ENCODE data around the gene LKAAEAR1. TPM values are rescaled to one million over a fixed set of nuclear protein-coding genes. Genes with fewer than 3 reads are reported as not detected.

LKAAEAR1 gene
- total and polyA plus RNA-seq, 2 of the 13 experiments (the other 11 are each of a cell fraction or from before 2014, with no cell fraction given) = not detected

- TF ChIP-seq, protein P1, sequence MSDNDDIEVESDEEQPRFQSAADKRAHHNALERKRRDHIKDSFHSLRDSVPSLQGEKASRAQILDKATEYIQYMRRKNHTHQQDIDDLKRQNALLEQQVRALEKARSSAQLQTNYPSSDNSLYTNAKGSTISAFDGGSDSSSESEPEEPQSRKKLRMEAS (IDR thresholded peaks at IDR 0.05) = peak; percentile 14; the same call in 1 of the 2 replicates
- TF ChIP-seq MZF1 (CRISPR knock-in tag; IDR thresholded peaks at IDR 0.05; ENCODE audit: borderline replicate concordance) (no peak), ZNF556 (CRISPR knock-in tag; IDR thresholded peaks at IDR 0.05; ENCODE audit: borderline replicate concordance) (no peak), ZNF17 (CRISPR knock-in tag; IDR thresholded peaks at IDR 0.05) (no peak), KAT7 (CRISPR knock-in tag; IDR thresholded peaks at IDR 0.05; ENCODE audit: borderline replicate concordance) (no peak), ZNF552 (CRISPR knock-in tag; IDR thresholded peaks at IDR 0.05; ENCODE audit: borderline replicate concordance) (0 out of 2 replicates have a peak, but pooled peaks have one; percentile 44), ZNF776 (CRISPR knock-in tag; IDR thresholded peaks at IDR 0.05) (peak; percentile 67), SIN3B (IDR thresholded peaks at IDR 0.05; ENCODE audit: low read length) (no peak), CENPT (CRISPR knock-in tag; IDR thresholded peaks at IDR 0.05; ENCODE audit: low read depth) (no peak), KAT8 (CRISPR knock-in tag; IDR thresholded peaks at IDR 0.05) (no peak), ZNF24 (IDR thresholded peaks at IDR 0.05) (no peak), SALL1 (CRISPR knock-in tag; IDR thresholded peaks at IDR 0.05) (peak; percentile 25), NFKBIZ (CRISPR knock-in tag; IDR thresholded peaks at IDR 0.05) (no peak), MYNN (CRISPR knock-in tag; IDR thresholded peaks at IDR 0.05; ENCODE audit: low read depth) (0 out of 2 replicates have a peak, but pooled peaks have one; percentile 61), MTF2 (CRISPR knock-in tag; IDR thresholded peaks at IDR 0.05; ENCODE audit: borderline replicate concordance) (0 out of 2 replicates have a peak, but pooled peaks have one; percentile 13), ZNF709 (CRISPR knock-in tag; IDR thresholded peaks at IDR 0.05) (0 out of 2 replicates have a peak, but pooled peaks have one; percentile 11), HNRNPL (IDR thresholded peaks at IDR 0.05; ENCODE audit: low read depth, low read length) (no peak), ZNF230 (CRISPR knock-in tag; IDR thresholded peaks at IDR 0.05) (0 out of 2 replicates have a peak, but pooled peaks have one; percentile 15), SP5 (CRISPR knock-in tag; IDR thresholded peaks at IDR 0.05; ENCODE audit: borderline replicate concordance, low read depth) (no peak), ZNF3 (CRISPR knock-in tag; IDR thresholded peaks at IDR 0.05) (no peak), SMARCE1 (IDR thresholded peaks at IDR 0.05; ENCODE audit: borderline replicate concordance) (no peak)
- TF ChIP-seq, protein P2, sequence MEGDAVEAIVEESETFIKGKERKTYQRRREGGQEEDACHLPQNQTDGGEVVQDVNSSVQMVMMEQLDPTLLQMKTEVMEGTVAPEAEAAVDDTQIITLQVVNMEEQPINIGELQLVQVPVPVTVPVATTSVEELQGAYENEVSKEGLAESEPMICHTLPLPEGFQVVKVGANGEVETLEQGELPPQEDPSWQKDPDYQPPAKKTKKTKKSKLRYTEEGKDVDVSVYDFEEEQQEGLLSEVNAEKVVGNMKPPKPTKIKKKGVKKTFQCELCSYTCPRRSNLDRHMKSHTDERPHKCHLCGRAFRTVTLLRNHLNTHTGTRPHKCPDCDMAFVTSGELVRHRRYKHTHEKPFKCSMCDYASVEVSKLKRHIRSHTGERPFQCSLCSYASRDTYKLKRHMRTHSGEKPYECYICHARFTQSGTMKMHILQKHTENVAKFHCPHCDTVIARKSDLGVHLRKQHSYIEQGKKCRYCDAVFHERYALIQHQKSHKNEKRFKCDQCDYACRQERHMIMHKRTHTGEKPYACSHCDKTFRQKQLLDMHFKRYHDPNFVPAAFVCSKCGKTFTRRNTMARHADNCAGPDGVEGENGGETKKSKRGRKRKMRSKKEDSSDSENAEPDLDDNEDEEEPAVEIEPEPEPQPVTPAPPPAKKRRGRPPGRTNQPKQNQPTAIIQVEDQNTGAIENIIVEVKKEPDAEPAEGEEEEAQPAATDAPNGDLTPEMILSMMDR (CRISPR knock-in tag; IDR thresholded peaks at IDR 0.05) = 0 out of 2 replicates have a peak, but pooled peaks have one; percentile 8
- TF ChIP-seq, protein P3, sequence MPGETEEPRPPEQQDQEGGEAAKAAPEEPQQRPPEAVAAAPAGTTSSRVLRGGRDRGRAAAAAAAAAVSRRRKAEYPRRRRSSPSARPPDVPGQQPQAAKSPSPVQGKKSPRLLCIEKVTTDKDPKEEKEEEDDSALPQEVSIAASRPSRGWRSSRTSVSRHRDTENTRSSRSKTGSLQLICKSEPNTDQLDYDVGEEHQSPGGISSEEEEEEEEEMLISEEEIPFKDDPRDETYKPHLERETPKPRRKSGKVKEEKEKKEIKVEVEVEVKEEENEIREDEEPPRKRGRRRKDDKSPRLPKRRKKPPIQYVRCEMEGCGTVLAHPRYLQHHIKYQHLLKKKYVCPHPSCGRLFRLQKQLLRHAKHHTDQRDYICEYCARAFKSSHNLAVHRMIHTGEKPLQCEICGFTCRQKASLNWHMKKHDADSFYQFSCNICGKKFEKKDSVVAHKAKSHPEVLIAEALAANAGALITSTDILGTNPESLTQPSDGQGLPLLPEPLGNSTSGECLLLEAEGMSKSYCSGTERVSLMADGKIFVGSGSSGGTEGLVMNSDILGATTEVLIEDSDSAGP (CRISPR knock-in tag; IDR thresholded peaks at IDR 0.05; ENCODE audit: borderline replicate concordance) = 0 out of 2 replicates have a peak, but pooled peaks have one; percentile 24
- TF ChIP-seq, protein P4, sequence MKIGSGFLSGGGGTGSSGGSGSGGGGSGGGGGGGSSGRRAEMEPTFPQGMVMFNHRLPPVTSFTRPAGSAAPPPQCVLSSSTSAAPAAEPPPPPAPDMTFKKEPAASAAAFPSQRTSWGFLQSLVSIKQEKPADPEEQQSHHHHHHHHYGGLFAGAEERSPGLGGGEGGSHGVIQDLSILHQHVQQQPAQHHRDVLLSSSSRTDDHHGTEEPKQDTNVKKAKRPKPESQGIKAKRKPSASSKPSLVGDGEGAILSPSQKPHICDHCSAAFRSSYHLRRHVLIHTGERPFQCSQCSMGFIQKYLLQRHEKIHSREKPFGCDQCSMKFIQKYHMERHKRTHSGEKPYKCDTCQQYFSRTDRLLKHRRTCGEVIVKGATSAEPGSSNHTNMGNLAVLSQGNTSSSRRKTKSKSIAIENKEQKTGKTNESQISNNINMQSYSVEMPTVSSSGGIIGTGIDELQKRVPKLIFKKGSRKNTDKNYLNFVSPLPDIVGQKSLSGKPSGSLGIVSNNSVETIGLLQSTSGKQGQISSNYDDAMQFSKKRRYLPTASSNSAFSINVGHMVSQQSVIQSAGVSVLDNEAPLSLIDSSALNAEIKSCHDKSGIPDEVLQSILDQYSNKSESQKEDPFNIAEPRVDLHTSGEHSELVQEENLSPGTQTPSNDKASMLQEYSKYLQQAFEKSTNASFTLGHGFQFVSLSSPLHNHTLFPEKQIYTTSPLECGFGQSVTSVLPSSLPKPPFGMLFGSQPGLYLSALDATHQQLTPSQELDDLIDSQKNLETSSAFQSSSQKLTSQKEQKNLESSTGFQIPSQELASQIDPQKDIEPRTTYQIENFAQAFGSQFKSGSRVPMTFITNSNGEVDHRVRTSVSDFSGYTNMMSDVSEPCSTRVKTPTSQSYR (CRISPR knock-in tag; IDR thresholded peaks at IDR 0.05; ENCODE audit: borderline replicate concordance) = no peak
Measured at GRCh38 chr20:64080013-64080812, 4.0 kb downstream of the LKAAEAR1 start, which contains the start of gene OPRL1 (continued).

Data from HepG2 (cell line).